Activated CD8-positive, alpha-beta memory T cell treated with anti-CD3 and anti-CD28 coated beads for 24 hours (primary cell): ENCODE measurements around the gene C8G.

Experiments
- DNase-seq: peaks from one replicate; pipeline ENCODE4 v3.0.0-alpha.2; 2020

The C8G gene

DNA sequence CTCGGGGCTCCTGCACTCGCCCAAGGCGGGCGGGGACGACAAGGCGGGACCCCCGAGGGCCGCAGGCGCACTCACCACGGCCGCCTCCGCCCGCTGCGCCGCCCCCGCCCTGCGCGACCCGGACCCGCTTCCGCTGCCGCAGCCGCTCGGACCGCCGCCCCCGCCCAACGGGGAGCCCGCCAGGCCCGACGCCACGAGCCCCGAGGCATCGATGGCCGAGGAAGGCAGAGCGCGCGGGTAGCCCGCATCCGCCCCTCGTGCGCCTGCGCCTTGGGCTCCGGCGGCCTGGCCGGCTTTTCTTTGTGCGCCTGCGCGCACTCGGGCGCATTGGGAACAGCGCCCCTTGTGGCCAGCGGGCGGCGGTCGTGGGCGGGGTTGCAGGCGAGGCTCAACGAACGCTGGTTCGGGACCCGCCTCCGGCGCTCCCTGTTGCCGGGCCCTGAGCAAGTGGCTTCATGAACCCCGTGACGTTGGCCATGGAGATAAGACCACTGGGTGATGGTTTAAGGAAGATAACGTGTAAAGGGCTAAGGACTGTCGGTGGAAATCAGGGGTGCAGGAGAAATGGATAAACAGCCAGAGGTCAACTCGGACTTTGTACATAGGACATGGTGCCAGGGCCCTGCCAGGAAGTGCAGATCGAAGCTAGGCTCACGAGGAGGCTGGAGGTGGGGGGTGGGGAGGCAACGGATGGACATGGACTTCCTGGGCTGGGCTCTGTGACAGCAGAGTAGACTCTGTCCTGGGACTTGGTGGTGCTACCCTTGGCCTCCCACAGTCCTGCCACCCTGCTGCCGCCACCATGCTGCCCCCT lies at the start of gene C8G, which contains the start of gene FBXW5:
TSS of gene C8G (plus strand) at position 725 of the 814 bp plus-strand sequence. CDS start at position 803, 78 bp downstream.
TSS of gene FBXW5 (minus strand) at position 220 of the 814 bp plus-strand sequence. CDS start 655 bp downstream, outside the sequence.
- DNase-seq: peak; percentile 99

DNA sequence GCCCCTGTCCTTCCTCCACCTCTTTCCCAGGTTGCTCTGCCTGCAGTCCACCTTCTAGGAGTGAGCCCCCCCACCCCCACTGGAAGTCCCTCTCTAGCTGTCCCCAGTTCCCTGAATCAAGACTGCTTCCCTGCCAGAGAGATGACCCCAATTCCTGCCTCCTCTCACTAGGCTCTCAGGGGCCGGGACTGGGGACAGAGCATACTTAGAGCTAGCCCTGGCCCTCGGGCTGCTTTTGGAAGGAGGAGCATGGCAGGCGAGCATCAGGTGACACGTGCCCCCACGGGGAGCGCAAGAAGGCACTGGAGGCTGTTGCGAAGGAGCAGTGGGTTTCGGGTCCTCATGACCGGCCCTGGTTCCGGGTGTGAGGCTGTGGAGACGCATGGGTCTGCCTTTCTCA lies 49.0 kb upstream of the C8G start:
- no peak for DNase-seq

DNA sequence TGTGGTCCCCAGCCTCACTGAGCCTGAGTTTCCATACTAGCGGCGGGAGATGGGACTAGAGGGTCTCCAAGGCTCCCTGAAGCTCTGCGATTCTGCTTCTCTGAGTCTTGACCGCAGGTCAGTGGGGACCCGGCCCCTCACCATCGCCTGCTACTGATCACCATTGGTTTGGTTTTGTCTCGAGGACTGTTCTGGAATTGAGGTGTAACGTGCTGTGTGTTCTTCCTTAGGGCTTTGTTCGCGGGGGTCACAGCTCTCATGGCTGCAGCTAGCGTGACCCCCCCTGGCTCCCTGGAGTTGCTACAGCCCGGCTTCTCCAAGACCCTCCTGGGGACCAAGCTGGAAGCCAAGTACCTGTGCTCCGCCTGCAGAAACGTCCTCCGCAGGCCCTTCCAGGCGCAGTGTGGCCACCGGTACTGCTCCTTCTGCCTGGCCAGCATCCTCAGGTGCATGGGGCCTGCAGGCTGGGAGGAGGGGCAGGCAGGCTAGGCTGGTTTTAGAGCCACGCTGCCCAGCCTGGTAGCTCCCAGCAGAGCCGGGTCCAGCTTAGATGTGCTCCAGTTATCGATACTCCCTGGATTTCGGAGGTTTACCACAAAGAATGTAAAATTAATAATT lies 46.5 kb upstream of the C8G start:
- DNase-seq: no peak

DNA sequence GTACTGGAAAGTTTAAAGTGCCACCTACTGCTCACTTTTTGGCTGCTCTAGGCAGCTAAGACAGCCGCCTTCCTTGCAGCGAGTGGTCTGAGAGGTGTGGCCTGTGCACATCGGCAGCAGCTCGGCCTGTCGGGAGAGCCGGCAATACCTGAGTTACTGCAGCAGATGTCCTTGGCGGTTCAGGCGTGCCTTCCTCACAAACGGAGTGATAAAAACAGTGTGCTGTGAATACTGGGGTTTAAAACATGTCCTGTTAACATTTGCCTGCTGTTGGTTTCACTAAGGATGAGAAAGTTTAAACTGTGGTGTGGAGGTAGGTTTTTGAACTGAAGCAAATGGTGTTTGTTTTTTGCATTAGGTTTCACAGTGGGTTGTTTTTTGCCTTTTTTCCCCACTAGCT lies 45.8 kb upstream of the C8G start:
- DNase-seq: no peak

DNA sequence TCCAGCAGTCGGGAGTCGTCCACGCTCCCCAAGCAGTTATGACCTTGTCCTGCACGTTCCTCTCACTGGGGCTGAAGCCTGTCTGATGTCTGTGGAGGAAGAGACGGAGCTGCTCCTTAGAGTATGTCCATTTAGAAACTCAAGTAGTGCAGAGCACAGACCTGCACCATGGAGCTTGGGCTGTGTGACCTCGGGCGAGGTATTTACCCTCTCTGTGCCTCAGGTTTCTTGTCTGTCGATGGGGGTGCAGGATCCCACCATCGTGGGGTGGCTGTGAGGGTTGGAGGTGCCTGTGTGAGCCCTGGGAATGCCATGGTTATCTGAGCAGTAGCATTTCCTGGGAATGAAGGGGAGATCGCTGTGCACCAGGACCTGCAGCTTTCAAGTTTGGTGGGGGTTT lies 44.5 kb upstream of the C8G start:
- DNase-seq: no peak

DNA sequence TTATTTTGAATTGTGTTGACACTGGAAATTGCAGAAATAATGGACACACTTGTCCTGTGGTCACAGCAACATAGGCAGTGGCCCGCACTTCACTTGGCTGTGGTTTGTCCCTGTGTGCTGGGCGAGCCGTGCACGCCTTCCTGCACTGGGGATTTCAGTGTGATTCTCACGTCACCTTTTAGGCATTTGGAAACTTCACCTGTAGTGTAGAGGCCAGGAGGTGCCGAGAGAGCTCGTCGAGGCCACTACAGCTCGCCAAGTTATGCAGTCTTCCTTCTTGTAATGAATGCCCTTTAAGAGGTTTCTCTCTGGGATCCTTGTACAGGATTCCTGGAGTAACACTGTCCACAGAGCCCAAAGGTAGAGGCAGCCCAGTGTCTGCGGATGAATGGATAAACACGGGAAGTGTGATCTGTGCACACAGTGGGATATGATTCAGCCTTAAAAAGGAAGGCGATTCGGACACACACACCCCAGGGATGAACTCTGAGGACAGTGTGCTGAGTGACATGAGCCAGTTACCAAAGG lies 44.0 kb upstream of the C8G start:
- DNase-seq: no peak

DNA sequence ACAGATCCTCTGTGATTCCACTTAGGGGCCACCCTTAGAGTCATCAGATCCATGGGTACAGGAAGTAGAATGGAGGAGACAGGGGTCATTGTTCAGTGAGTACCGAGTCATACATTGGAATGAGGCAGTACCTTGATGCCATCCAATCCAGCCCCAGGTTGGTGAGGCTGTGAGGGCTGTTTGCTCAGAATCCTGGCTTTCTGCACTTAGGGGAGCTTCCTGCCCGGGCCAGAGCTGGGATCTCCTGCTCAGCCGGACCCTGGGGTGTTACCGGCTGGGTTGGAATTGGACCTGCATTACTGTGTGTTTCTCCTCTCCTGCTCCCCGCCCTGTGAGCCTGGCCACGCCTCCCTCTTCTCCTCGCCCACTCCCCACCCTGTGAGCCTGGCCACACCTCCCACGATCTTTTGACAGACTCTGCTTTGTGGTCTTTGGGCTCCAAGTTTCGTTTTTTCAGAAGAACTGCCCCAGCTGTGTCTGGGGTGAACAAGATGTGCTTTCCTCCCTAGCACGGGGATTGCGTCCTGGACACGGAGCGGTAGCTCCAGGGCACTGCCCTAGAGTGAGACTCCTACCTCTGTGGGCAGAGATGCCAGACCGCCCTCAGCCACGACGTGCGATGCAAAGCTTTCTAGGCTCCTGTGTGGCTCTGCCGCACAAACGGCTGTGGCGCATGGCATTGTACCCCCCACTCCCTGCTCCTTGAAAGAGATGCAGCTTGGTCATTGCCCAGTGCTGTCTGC lies 43.4 kb upstream of the C8G start:
- peak; percentile 91 for DNase-seq

DNA sequence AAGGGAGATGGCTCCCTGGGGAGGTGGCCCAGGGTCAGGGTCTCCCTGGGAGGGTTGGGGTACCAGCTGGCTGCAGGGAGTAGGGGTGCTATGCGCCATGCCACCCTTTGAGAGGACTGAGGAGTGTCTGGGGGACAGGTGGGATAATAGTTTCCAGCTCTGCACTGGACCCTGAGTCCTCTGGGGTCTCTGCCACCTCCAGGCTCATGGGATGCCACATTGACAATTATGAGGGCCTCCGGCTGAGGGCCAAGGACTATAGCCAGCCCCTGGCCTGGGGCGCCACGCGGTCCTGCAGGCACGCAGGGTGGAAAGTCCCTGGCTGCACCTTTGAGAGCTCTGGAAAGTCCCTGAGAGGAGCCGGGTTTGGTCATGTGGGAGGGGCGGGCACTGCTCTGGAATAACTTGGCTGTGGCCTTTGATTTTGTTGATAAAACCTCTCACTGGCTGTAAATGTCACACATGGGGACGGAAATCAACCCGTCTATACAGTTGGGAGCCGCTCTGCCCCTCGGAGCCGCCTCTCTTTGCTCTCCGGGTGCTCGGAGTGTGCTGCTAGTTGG lies 42.7 kb upstream of the C8G start:
- no peak for DNase-seq

DNA sequence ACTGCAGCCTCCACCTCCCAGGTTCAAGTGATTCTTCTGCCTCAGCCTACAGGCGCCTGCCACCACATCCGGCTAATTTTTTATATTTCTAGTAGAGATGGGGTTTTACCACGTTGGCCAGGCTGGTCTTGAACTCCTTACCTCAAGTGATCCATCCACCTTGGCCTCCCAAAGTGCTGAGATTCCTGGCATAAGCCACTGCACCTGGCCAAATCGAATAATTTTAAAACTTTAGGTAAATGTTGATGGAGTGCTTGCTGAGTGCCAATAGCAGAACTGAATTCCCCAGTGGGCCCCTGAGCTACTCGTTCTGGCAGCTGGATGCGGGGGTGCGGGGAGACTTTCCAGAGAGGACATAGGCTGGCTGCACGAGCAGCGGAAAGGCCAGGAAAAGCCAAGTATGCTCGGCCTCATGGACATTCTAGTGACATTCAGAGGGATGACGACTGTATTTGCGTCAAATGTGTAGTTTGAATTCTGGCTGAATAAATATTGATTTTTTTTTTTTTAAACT lies 41.9 kb upstream of the C8G start:
- DNase-seq: no peak

- no peak for DNase-seq
Observed at GRCh38 chr9:136906266-136906665, 38.8 kb upstream of the C8G start.

GRCh38 chr9:136907011-136907914 lies 37.8 kb upstream of the C8G start:
- DNase-seq: no peak

GRCh38 chr9:136910197-136910900 lies 34.7 kb upstream of the C8G start:
- DNase-seq: no peak

GRCh38 chr9:136910901-136911245 lies 34.2 kb upstream of the C8G start:
- no peak for DNase-seq

DNA sequence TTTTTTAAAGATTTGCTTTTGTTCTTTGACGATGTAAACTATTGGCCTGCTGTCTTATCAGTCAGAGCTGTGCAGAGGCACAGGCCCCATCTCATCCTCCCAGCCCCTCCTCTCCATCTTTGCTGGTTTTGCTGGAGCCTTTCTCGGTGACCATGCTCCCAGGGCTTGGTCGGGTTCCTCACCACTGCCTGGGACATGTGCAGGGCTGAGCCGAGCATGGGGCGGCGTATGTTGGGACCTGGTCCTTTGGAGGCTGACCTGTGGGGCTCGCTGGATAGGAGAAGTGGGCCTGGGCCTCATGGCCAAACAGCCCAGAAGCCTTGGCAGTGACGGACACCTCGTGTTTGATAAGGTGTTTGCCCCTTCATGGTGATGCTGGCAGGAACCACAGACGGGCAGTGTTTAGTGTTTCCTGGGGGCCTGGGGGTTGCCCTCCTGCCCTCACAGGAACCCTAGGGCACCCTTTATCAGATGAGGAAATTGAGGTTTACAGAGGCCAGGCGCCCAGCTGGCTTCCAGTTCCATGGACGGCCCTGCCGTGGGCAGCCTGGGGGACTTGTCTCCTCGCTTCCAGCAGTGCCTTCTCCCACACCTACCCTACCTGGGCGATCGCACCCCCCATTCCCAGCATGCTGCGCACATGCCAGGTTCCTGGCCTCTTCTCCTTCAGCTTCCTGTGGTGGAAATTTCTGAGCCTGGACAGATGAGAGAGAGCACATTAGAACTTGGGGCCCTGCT lies 31.2 kb upstream of the C8G start:
- DNase-seq: no peak

DNA sequence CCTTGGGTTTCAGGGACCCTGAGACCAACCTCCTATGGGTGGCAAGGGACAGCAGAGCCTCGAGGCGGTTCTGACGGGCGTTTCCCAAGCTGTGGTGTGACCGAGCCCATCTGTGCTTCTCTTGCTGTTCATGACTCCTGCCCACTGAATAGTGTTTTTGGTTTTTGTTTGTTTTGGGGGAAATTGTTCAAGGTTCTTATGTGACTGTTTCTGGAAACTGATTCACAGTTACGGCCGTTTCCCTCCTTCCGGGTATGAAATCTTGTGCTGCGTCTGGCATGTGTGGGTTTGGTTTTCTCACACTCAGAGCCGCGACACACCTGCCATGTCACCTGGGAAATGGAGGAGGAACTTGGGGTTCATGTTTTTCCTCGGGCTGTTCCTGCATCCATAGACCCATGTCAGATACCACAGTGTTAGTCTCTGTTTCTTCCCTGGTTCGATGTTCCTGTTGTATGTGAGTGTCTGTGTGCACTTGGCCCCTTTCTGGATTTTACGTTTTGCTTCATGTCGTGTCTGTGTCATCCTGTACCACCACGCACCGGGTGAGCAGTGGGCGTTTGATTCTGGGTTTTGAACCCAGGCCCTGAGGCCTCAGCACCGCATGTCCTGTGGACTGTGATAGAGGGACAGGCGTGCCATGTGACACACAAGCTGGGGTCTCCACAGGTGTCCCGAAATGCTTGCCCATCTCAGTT lies 29.3 kb upstream of the C8G start:
- no peak for DNase-seq

- no peak for DNase-seq
Observed at GRCh38 chr9:136916330-136917184, 28.5 kb upstream of the C8G start.

GRCh38 chr9:136917902-136918301 lies 27.1 kb upstream of the C8G start:
- DNase-seq: no peak

GRCh38 chr9:136920069-136920468 lies 25.0 kb upstream of the C8G start:
- no peak for DNase-seq

- DNase-seq: no peak
Observed at GRCh38 chr9:136920734-136921231, 24.3 kb upstream of the C8G start.
